ENCODE results near the gene SMG6. TPM values are rescaled to one million over a fixed set of nuclear protein-coding genes. Genes with fewer than 3 reads are reported as not detected.

The SMG6 gene
- total and polyA plus RNA-seq, 2 of the 4 experiments (the other 2 are of a cell fraction): 16.3 to 30.3 TPM

GRCh38 chr17:2317796-2318195, 14.2 kb upstream of the SMG6 start:
- Histone ChIP-seq H2BK120ac (ENCODE audit: low read depth, low read length) (no peak overlapping the region), H3K23ac (ENCODE audit: low read depth, low read length) (no peak overlapping the region), H3K27me3 (ENCODE audit: control insufficient read depth, insufficient read depth, low read length) (no peaks in the 10 kb centered on the region), H4K5ac (ENCODE audit: low read depth, low read length) (no peak overlapping the region), H3K9me1 (ENCODE audit: insufficient read depth, low read length) (no peaks in the 10 kb centered on the region), H3K9ac (ENCODE audit: low read depth, low read length) (no peak overlapping the region), H4K8ac (ENCODE audit: low read depth in 2 of 2, low read length in 2 of 2) (no peak overlapping the region), H3K36me3 (ENCODE audit: control insufficient read depth, insufficient read depth, low read length) (peaks cover 16% of the 10 kb centered on the region), H3K4me3 (ENCODE audit: insufficient read depth, low read depth, low read length) (no peak overlapping the region), H3K79me1 (ENCODE audit: low read depth in 1 of 2, low read length in 2 of 2) (no peaks in the 10 kb centered on the region), H2BK5ac (ENCODE audit: low read depth, low read length, poor library complexity, severe bottlenecking) (no peak overlapping the region), H2BK15ac (ENCODE audit: low read depth, low read length) (no peak overlapping the region), H3K14ac (replicated peaks; ENCODE audit: low read depth, low read length) (no peak overlapping the region), H3K4me1 (ENCODE audit: control insufficient read depth, insufficient read depth, low read length) (no peaks in the 10 kb centered on the region), H3K56ac (ENCODE audit: extremely low read depth, insufficient read depth, low read length) (no peak overlapping the region), H2AFZ (replicated peaks; ENCODE audit: low read length, poor library complexity) (no peak overlapping the region), H2AK9ac (replicated peaks; ENCODE audit: low read depth, low read length, poor library complexity) (no peak overlapping the region), H4K91ac (ENCODE audit: insufficient read depth, low read depth, low read length) (no peak overlapping the region), H3K18ac (ENCODE audit: low read depth, low read length) (no peak overlapping the region), H3K4ac (ENCODE audit: low read depth, low read length) (no peak overlapping the region), H3K9me3 (ENCODE audit: control insufficient read depth, insufficient read depth, low read length) (no peaks in the 10 kb centered on the region), H2AK5ac (ENCODE audit: low read depth, low read length) (no peak overlapping the region), H4K20me1 (ENCODE audit: insufficient read depth, low read length) (no peaks in the 10 kb centered on the region), H2BK20ac (ENCODE audit: low read depth, low read length) (no peak overlapping the region), H3K4me2 (ENCODE audit: low read depth, low read length) (no peak overlapping the region), H3K27ac (ENCODE audit: insufficient read depth, low read length) (no peak overlapping the region)
- in situ Hi-C loops (cut with MboI; ENCODE audit: low sequenced_read_pairs) (no loop called here), intact Hi-C loops (cut with micrococcal nuclease) (no loop called here), dilution Hi-C loops (cut with HindIII; ENCODE audit: low sequenced_read_pairs, unreplicated experiment) (no loop called here)
- ChIA-PET POLR2A (ENCODE audit: unreplicated experiment) (no interaction called here), CTCF (no interaction called here)
- BruUV-seq (replicated peaks): no TSS peak
- no CpG with 5 or more reads among the region's 3 CpGs for WGBS, 2 experiments (ENCODE audit: extremely low coverage in 2 of 2, insufficient read length in 1 of 2)
- TF ChIP-seq MAZ (IDR thresholded peaks at IDR 0.05; ENCODE audit: borderline replicate concordance, low read depth, low read length): no peak
- TF ChIP-seq POLR2A (IDR thresholded peaks at IDR 0.05; ENCODE audit: low read depth, low read length): no peak
- no peak for TF ChIP-seq RCOR1 (IDR thresholded peaks at IDR 0.05; ENCODE audit: insufficient replicate concordance, low read length)
- TF ChIP-seq, protein P1, sequence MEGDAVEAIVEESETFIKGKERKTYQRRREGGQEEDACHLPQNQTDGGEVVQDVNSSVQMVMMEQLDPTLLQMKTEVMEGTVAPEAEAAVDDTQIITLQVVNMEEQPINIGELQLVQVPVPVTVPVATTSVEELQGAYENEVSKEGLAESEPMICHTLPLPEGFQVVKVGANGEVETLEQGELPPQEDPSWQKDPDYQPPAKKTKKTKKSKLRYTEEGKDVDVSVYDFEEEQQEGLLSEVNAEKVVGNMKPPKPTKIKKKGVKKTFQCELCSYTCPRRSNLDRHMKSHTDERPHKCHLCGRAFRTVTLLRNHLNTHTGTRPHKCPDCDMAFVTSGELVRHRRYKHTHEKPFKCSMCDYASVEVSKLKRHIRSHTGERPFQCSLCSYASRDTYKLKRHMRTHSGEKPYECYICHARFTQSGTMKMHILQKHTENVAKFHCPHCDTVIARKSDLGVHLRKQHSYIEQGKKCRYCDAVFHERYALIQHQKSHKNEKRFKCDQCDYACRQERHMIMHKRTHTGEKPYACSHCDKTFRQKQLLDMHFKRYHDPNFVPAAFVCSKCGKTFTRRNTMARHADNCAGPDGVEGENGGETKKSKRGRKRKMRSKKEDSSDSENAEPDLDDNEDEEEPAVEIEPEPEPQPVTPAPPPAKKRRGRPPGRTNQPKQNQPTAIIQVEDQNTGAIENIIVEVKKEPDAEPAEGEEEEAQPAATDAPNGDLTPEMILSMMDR (conservative IDR thresholded peaks at IDR 0.05; ENCODE audit: low read depth, low read length): no peak
- no peak for TF ChIP-seq RAD21 (IDR thresholded peaks at IDR 0.05; ENCODE audit: low read length)
- TF ChIP-seq NFE2L2 (IDR thresholded peaks at IDR 0.05; ENCODE audit: low read depth, low read length): no peak
- no peak for TF ChIP-seq CEBPB (IDR thresholded peaks at IDR 0.05; ENCODE audit: low read depth, low read length)
- no peak for TF ChIP-seq BHLHE40 (IDR thresholded peaks at IDR 0.05; ENCODE audit: low read depth, low read length)
- TF ChIP-seq SMC3 (IDR thresholded peaks at IDR 0.05; ENCODE audit: low read depth, low read length): no peak
- no peak for TF ChIP-seq CHD1 (IDR thresholded peaks at IDR 0.05; ENCODE audit: low read depth, low read length)
- no peak for TF ChIP-seq MAFK (IDR thresholded peaks at IDR 0.05; ENCODE audit: low read depth, low read length)
- TF ChIP-seq USF2 (IDR thresholded peaks at IDR 0.05; ENCODE audit: low read depth, low read length): no peak
- DNase-seq (no peak), ATAC-seq (ENCODE audit: low read depth) (no peak)
